OCI-LY7 (cell line): ENCODE measurements around the gene UGT3A2.

ENCODE experiments used
- EZH2phosphoT487 ChIP-seq: fragments of 200-600 bp; sonication (generic); IDR thresholded peaks from 2 replicates; pipeline ENCODE4 v1.6.1; 2018; ENCODE audit warnings: low read depth, borderline replicate concordance, mild to moderate bottlenecking, mixed run types, antibody characterized with exemption, low read length, moderate library complexity, mixed read lengths
- TF ChIP-seq, protein P1 (sequence below): fragments of 200-600 bp; sonication (generic); conservative IDR thresholded peaks from 2 replicates; pipeline ENCODE4 v1.5.1; 2014; ENCODE audit warnings: mild to moderate bottlenecking, antibody characterized with exemption, low read length, moderate library complexity, mixed read lengths

- TF ChIP-seq, protein P1, sequence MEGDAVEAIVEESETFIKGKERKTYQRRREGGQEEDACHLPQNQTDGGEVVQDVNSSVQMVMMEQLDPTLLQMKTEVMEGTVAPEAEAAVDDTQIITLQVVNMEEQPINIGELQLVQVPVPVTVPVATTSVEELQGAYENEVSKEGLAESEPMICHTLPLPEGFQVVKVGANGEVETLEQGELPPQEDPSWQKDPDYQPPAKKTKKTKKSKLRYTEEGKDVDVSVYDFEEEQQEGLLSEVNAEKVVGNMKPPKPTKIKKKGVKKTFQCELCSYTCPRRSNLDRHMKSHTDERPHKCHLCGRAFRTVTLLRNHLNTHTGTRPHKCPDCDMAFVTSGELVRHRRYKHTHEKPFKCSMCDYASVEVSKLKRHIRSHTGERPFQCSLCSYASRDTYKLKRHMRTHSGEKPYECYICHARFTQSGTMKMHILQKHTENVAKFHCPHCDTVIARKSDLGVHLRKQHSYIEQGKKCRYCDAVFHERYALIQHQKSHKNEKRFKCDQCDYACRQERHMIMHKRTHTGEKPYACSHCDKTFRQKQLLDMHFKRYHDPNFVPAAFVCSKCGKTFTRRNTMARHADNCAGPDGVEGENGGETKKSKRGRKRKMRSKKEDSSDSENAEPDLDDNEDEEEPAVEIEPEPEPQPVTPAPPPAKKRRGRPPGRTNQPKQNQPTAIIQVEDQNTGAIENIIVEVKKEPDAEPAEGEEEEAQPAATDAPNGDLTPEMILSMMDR: no peak
- TF ChIP-seq EZH2phosphoT487: no peak
Measured at GRCh38 chr5:36068751-36069281, 2.1 kb upstream of the UGT3A2 start.
